Thoracic aorta (tissue), 2 donors: Measurements from ENCODE around the gene KIZ. TPM values are rescaled to one million over a fixed set of nuclear protein-coding genes. Genes with fewer than 3 reads are reported as not detected.

Experiments
- ATAC-seq: fragments of 150-250 bp; one replicate; pipeline ENCODE4 v1.8.0; 2017; ENCODE audit warnings: low read depth; ENCODE audit not compliant: insufficient number of reproducible peaks, low FRiP score
- DNase-seq: peaks from one replicate; pipeline ENCODE4 v3.0.0-alpha.2; 2020; ENCODE audit warnings: low spot score
- H3K27ac ChIP-seq, 2 donors: fragments of 200-600 bp; sonication (generic); 1 replicate in 1 of 2; 2 replicates in 1 of 2; pipeline ENCODE4 v1.5.1; 2016; ENCODE audit warnings: mild to moderate bottlenecking in 2 of 2, moderate library complexity in 2 of 2
- H3K27me3 ChIP-seq: fragments of 200-600 bp; sonication (generic); replicated peaks from 2 replicates; pipeline ENCODE4 v1.6.0; 2016; ENCODE audit warnings: mild to moderate bottlenecking; ENCODE audit not compliant: insufficient read depth
- H3K36me3 ChIP-seq: fragments of 200-600 bp; sonication (generic); one replicate; pipeline ENCODE4 v1.5.1; 2016
- H3K4me1 ChIP-seq, 2 donors: fragments of 200-600 bp; sonication (generic); 1 replicate in 1 of 2; 2 replicates in 1 of 2; pipeline versions ENCODE4 v1.5.1 to v1.6.0; 2016; ENCODE audit warnings: low read depth in 2 of 2, mild to moderate bottlenecking in 1 of 2; ENCODE audit not compliant: control insufficient read depth in 1 of 2
- H3K4me3 ChIP-seq: fragments of 200-600 bp; sonication (generic); 2 replicates; pipeline ENCODE4 v1.5.1; 2016; ENCODE audit warnings: mild to moderate bottlenecking
- H3K9me3 ChIP-seq: fragments of 200-600 bp; sonication (generic); 2 replicates; pipeline ENCODE4 v1.5.1; 2016
- total RNA-seq, 2 donors: library from RNA; depleted of rRNA; stranded (reverse); fragments of >200 nt; gene quantifications; one replicate each; pipeline versions ENCODE4 v1.1.0 to v1.2.3, GENCODE V29; 2016
- TF ChIP-seq, protein P1 (sequence below): fragments of 200-600 bp; sonication (generic); IDR thresholded peaks from one replicate; pipeline ENCODE4 v1.5.1; 2019; ENCODE audit warnings: antibody characterized with exemption

Gene KIZ
- total RNA-seq, 2 donors from 2014 or later: 14.4 to 67.3 TPM

GRCh38 chr20:21125072-21125848 lies 622 bp upstream of the KIZ start:
- Histone ChIP-seq H3K9me3 (no peaks in the 10 kb centered on the region), H3K4me1 (peaks cover 0 to 8% of the 10 kb centered on the region in 2 donors), H3K4me3 (peak overlapping the region; percentile 86), H3K36me3 (no peaks in the 10 kb centered on the region), H3K27ac (peak overlapping the region; percentile 43 to 65), H3K27me3 (no peaks in the 10 kb centered on the region)
- DNase-seq (no peak), ATAC-seq (peak; percentile 14)
- TF ChIP-seq, protein P1, sequence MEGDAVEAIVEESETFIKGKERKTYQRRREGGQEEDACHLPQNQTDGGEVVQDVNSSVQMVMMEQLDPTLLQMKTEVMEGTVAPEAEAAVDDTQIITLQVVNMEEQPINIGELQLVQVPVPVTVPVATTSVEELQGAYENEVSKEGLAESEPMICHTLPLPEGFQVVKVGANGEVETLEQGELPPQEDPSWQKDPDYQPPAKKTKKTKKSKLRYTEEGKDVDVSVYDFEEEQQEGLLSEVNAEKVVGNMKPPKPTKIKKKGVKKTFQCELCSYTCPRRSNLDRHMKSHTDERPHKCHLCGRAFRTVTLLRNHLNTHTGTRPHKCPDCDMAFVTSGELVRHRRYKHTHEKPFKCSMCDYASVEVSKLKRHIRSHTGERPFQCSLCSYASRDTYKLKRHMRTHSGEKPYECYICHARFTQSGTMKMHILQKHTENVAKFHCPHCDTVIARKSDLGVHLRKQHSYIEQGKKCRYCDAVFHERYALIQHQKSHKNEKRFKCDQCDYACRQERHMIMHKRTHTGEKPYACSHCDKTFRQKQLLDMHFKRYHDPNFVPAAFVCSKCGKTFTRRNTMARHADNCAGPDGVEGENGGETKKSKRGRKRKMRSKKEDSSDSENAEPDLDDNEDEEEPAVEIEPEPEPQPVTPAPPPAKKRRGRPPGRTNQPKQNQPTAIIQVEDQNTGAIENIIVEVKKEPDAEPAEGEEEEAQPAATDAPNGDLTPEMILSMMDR: no peak

DNA sequence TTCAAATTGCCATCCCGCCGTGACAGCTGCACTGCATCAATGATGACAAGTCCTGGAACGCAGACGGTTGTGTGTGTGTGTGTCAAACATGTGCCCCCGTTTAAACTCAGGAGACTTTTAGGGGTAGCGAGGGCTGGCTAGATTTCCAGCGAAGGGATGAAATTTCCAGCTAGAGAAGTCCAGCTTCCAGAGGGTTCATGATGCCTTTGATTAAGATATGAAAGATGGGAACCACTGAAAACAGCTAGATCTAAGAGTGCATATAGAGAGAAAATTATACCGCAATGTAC lies 644 bp downstream of the KIZ start:
- Histone ChIP-seq H3K27ac (peak overlapping the region; percentile 51 to 79), H3K4me3 (peak overlapping the region; percentile 86), H3K9me3 (no peaks in the 10 kb centered on the region), H3K4me1 (peaks cover 0 to 8% of the 10 kb centered on the region in 2 donors), H3K27me3 (no peaks in the 10 kb centered on the region), H3K36me3 (peaks cover under 1% of the 10 kb centered on the region)
- ATAC-seq (no peak), DNase-seq (no peak)
- TF ChIP-seq, protein P1: no peak

DNA sequence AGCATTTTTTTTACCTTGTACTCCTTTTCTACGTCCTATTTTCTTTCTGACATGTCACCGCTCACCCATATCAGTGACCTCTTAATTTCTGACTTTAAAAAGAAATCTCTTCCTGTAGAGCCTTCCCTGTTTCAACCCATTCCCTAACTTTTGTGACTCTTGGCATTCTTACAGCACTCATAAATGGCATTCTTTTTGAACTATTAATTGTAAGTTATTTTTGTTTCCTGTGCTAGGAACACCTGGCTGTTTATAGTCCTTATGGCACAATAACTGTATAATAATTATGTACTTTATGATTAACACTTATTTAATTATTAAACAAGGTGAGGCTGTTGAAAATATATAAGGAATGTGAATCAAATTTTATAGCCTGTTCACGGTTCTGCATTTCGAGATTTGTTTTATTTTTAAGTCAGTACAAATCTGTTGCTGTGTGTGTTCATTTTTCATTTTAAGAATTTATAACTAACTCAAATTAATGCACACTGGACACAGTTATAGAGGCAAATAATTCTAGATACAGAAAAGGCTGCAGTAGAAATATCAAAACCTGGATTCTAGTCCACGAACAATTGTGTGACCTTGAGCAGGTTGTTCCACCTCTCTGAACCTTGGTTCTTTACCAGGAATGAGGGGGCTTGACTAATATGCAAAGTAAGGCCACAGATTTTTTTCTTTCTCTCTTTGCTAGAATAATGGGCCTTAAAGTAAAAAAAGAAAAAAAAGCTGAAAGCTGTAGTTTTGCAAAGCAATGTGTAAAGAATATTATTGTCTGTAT lies 1.5 kb downstream of the KIZ start:
- H3K4me3 ChIP-seq: no peak overlapping the region
- no peaks in the 10 kb centered on the region for H3K27me3 ChIP-seq
- H3K4me1 ChIP-seq: peaks cover 0 to 8% of the 10 kb centered on the region in 2 donors
- H3K9me3 ChIP-seq: no peaks in the 10 kb centered on the region
- no peak for DNase-seq
- no peak overlapping the region for H3K27ac ChIP-seq
- no peak for ATAC-seq
- H3K36me3 ChIP-seq: peaks cover 5% of the 10 kb centered on the region
- TF ChIP-seq, protein P1: no peak

GRCh38 chr20:21129861-21130260 lies 4.0 kb downstream of the KIZ start:
- DNase-seq (no peak), ATAC-seq (no peak)
- H3K4me1 ChIP-seq: peaks cover 0 to 7% of the 10 kb centered on the region in 2 donors
- peaks cover 5% of the 10 kb centered on the region for H3K36me3 ChIP-seq
- H3K9me3 ChIP-seq: no peaks in the 10 kb centered on the region
- no peak overlapping the region for H3K4me3 ChIP-seq
- no peak overlapping the region for H3K27ac ChIP-seq
- TF ChIP-seq, protein P1: no peak
- H3K27me3 ChIP-seq: no peaks in the 10 kb centered on the region

GRCh38 chr20:21133404-21133803 lies 7.5 kb downstream of the KIZ start:
- H3K27ac ChIP-seq: no peak overlapping the region

More at GRCh38 chr20:21133404-21133803, 7.5 kb downstream of the KIZ start:
- no peak for ATAC-seq
- Histone ChIP-seq H3K9me3 (no peaks in the 10 kb centered on the region), H3K36me3 (peaks cover 5% of the 10 kb centered on the region), H3K27me3 (no peaks in the 10 kb centered on the region), H3K4me3 (no peak overlapping the region), H3K4me1 (no peaks in the 10 kb centered on the region)
- TF ChIP-seq, protein P1: no peak
- no peak for DNase-seq
